GM12878 (cell line): ENCODE measurements around the gene TRRAP. TPM values are rescaled to one million over a fixed set of nuclear protein-coding genes. Genes with fewer than 3 reads are reported as not detected.

Experiments
- ATAC-seq: fragments of 200-7000 bp; cut with Tn5 transposase; 3 replicates; pipeline ENCODE4 v1.9.1; 2020; ENCODE audit warnings: mild to moderate bottlenecking, moderate library complexity
- BruUV-seq: library from RNA; stranded (reverse); fragments of 400-500 nt; replicated peaks from 2 replicates; lab custom pipeline; 2021; lab: Mats Ljungman, UMichigan
- CTCF ChIA-PET: fragments of 300-600 bp; sonication (Branson Sonifier 250); formaldehyde crosslinking; extraction: SDS; loops from one replicate; lab custom pipeline; 2021; ENCODE audit warnings: inconsistent platforms; lab: Yijun Ruan, JAX
- POLR2A ChIA-PET: fragments of 350-600 bp; formaldehyde crosslinking; extraction: SDS; loops from one replicate; lab custom pipeline; 2021; ENCODE audit warnings: inconsistent platforms; lab: Charles Lee
- RAD21 ChIA-PET: fragments of 300-600 bp; sonication (Branson Sonifier 250); formaldehyde crosslinking; loops from one replicate; lab custom pipeline; 2023; ENCODE audit warnings: antibody characterized with exemption; ENCODE audit not compliant: unreplicated experiment; lab: Charles Lee
- SMC1A ChIA-PET: fragments of 300-600 bp; sonication (Branson Sonifier 250); formaldehyde crosslinking; loops from one replicate; lab custom pipeline; 2023; ENCODE audit not compliant: unreplicated experiment, uncharacterized antibody; lab: Charles Lee
- DNase-seq: peaks from one replicate; pipeline ENCODE4 v3.0.0-alpha.2; 2011; ENCODE audit warnings: low read depth, low spot score
- FAIRE-seq: peaks from 3 replicates; lab custom pipeline; 2011; peaks lifted over from hg19 to GRCh38; lab: Jason Lieb, UNC
- H2AFZ ChIP-seq: 2 replicates; pipeline ENCODE4 v1.6.0; 2011; ENCODE audit warnings: low read depth, low read length, control low read depth; ENCODE audit not compliant: control insufficient read depth
- H3K27ac ChIP-seq: 2 replicates; pipeline ENCODE4 v1.5.1; 2011; ENCODE audit warnings: control low read depth; ENCODE audit not compliant: control insufficient read depth, insufficient read depth
- H3K27me3 ChIP-seq, 2 experiments: replicated peaks in 1 of 2; 2 replicates each; pipeline versions ENCODE4 v1.6.0 to v1.6.1; 2011; ENCODE audit warnings: low read length in 1 of 2; ENCODE audit not compliant: control insufficient read depth in 2 of 2, insufficient read depth in 2 of 2
- H3K36me3 ChIP-seq, 2 experiments: 2 replicates each; pipeline ENCODE4 v1.5.1; 2011; ENCODE audit warnings: low read length in 1 of 2; ENCODE audit not compliant: control insufficient read depth in 2 of 2, insufficient read depth in 2 of 2
- H3K4me1 ChIP-seq: 2 replicates; pipeline ENCODE4 v1.6.1; 2011; ENCODE audit warnings: mild to moderate bottlenecking, low read length, moderate library complexity, mixed read lengths; ENCODE audit not compliant: control insufficient read depth, insufficient read depth
- H3K4me2 ChIP-seq: 2 replicates; pipeline ENCODE4 v1.6.0; 2011; ENCODE audit warnings: control low read depth; ENCODE audit not compliant: control insufficient read depth, insufficient read depth
- H3K4me3 ChIP-seq: fragments of 200-600 bp; sonication (generic); 2 replicates; pipeline ENCODE4 v1.5.1; 2016
- H3K79me2 ChIP-seq: 2 replicates; pipeline ENCODE4 v1.6.0; 2011; ENCODE audit warnings: low read length; ENCODE audit not compliant: control insufficient read depth, insufficient read depth
- H3K9ac ChIP-seq: 2 replicates; pipeline ENCODE4 v1.8.0; 2011; ENCODE audit warnings: low read length, control low read depth, mixed read lengths; ENCODE audit not compliant: control insufficient read depth, insufficient read depth
- H3K9me3 ChIP-seq: replicated peaks from 3 replicates; pipeline ENCODE4 v1.5.1; 2011; ENCODE audit warnings: mild to moderate bottlenecking, low read length; ENCODE audit not compliant: control insufficient read depth, insufficient read depth
- H4K20me1 ChIP-seq: 2 replicates; pipeline ENCODE4 v1.6.0; 2011; ENCODE audit not compliant: control insufficient read depth, insufficient read depth
- CTCF ChIP-seq, 3 experiments: IDR thresholded peaks in 2 of 3; conservative IDR thresholded peaks in 1 of 3; 2 replicates each; pipeline ENCODE4 v1.5.1; 2011; ENCODE audit warnings: low read depth in 3 of 3, low read length in 3 of 3, mild to moderate bottlenecking in 3 of 3, control low read depth in 2 of 3, moderate library complexity in 2 of 3, inconsistent platforms in 1 of 3, mixed read lengths in 1 of 3; ENCODE audit not compliant: control insufficient read depth in 2 of 3, insufficient read depth in 1 of 3; ENCODE audit errors: extremely low read depth in 1 of 3
- LARP7 ChIP-seq: fragments of 450-650 bp; IDR thresholded peaks from 2 replicates; pipeline ENCODE4 v1.6.1; 2017; ENCODE audit warnings: mild to moderate bottlenecking
- POLR2AphosphoS5 ChIP-seq: IDR thresholded peaks from 2 replicates; pipeline ENCODE4 v1.6.1; 2011; ENCODE audit warnings: mild to moderate bottlenecking, low read length, inconsistent platforms
- SMC3 ChIP-seq: IDR thresholded peaks from 2 replicates; pipeline ENCODE4 v1.6.1; 2011; ENCODE audit warnings: low read length, improper control_type of control experiment, borderline replicate concordance
- WGBS: methylation state at CpG from one replicate; pipeline ENCODE4 v1.1.6; 2016; ENCODE audit warnings: low lambda C conversion rate; ENCODE audit not compliant: insufficient replicate concordance, insufficient coverage; ENCODE audit errors: missing lambda C conversion rate; 5-methylcytosine and 5-hydroxymethylcytosine counted together
- in situ Hi-C: fragments of 300-500 bp; cut with MboI; formaldehyde crosslinking; loops from 9 replicates; pipeline ENCODE4 v1.14.3; 2018; ENCODE audit warnings: mixed read lengths
- intact Hi-C: fragments of 100-400 bp; cut with micrococcal nuclease; formaldehyde crosslinking; loops from one replicate; pipeline ENCODE4 v1.14.2; 2022; ENCODE audit not compliant: unreplicated experiment
- polyA plus RNA-seq, 11 experiments: library from polyadenylated mRNA; depleted of rRNA in 4 of 11; unstranded in 6 of 11; stranded (reverse) in 5 of 11; fragments of >200 nt; fragmentation: Nextera tagmentation in 4 of 11; fragmentation: Illumina TruSeq in 1 of 11; extraction: Ambion mirVana in 4 of 11; extraction: Trizol in 1 of 11; gene quantifications; 1 replicate in 1 of 11; 2 replicates in 10 of 11; pipeline versions ENCODE4 v1.2.1 to v1.2.3, GENCODE V29; 2011 to 2016; ENCODE audit warnings: inconsistent platforms in 2 of 11, missing spikeins in 2 of 11, low read depth in 1 of 11
- total RNA-seq, 4 experiments: library from RNA; depleted of rRNA in 3 of 4; stranded (reverse); fragments of >200 nt in 3 of 4; fragmentation: Illumina TruSeq in 1 of 4; extraction: Trizol in 1 of 4; gene quantifications; 2 replicates each; pipeline versions ENCODE4 v1.2.1 to v1.2.3, GENCODE V29; 2013 to 2021

Gene TRRAP
- total and polyA plus RNA-seq, 10 of the 15 experiments (the other 5 are each of a cell fraction or from before 2014, with no cell fraction given), result 1.1 to 39.3 (median 8.5) TPM

- no peak for TF ChIP-seq CTCF (IDR thresholded peaks at IDR 0.05 in 2 of 3, conservative IDR thresholded peaks at IDR 0.05 in 1 of 3; ENCODE audit: control insufficient read depth in 2 of 3, extremely low read depth in 1 of 3, insufficient read depth in 1 of 3, low read depth in 3 of 3, low read length in 3 of 3)
- no peak for TF ChIP-seq SMC3
- TF ChIP-seq, all 136 proteins: peak for 0
Observed at GRCh38 chr7:98907570-98907969, 29.2 kb downstream of the TRRAP start (continued).

- ChIA-PET POLR2A (interaction anchor here (1.0 kb wide), 1 partner anchor 12 kb away, joined by 3 read pairs; no protein-coding TSS in a partner anchor), RAD21 (interaction anchor here (0.7 kb wide), 1 partner anchor 14 kb away, joined by 4 read pairs; no protein-coding TSS in a partner anchor), SMC1A (no interaction called here), CTCF (interaction anchor here (1.4 kb wide), 1 partner anchor 17 kb away, joined by 6 read pairs; no protein-coding TSS in a partner anchor)
- TF ChIP-seq LARP7, result no peak
- TF ChIP-seq POLR2AphosphoS5, result peak; percentile 19; the same call in 1 of the 2 replicates
- H3K27me3 ChIP-seq, result no peaks in the 10 kb centered on the region
- no peak overlapping the region for H3K27ac ChIP-seq
- no peak overlapping the region for H3K4me3 ChIP-seq
- ATAC-seq (no peak), DNase-seq (no peak), FAIRE-seq (no peak)
- H3K9ac ChIP-seq, result no peak overlapping the region
- H3K4me1 ChIP-seq, result no peaks in the 10 kb centered on the region
- 98% methylated on average over 19 of the region's 19 CpGs for WGBS
- no peaks in the 10 kb centered on the region for H4K20me1 ChIP-seq
- H3K9me3 ChIP-seq, result no peaks in the 10 kb centered on the region
- BruUV-seq, result no TSS peak
- H3K4me2 ChIP-seq, result no peak overlapping the region
- no peak overlapping the region for H2AFZ ChIP-seq
- peaks cover 21 to 34% of the 10 kb centered on the region in 2 experiments for H3K36me3 ChIP-seq
- H3K79me2 ChIP-seq, result no peaks in the 10 kb centered on the region
- in situ Hi-C loops, result no loop called here
- intact Hi-C loops, result no loop called here
Observed at GRCh38 chr7:98908585-98908984, 30.3 kb downstream of the TRRAP start.
